ENCODE measurements around the gene PDCL3.

The PDCL3 gene

GRCh38 chr2:100621371-100621951, 58.7 kb downstream of the PDCL3 start:
- DNase-seq (ENCODE audit: low read depth in 1 of 2, low spot score in 1 of 2), result no peak
- no peak for TF ChIP-seq JUND (IDR thresholded peaks at IDR 0.05; ENCODE audit: low read depth)
- in situ Hi-C loops (cut with HindIII; ENCODE audit: low pct_unique_long_range_greater_than_20kb, low sequenced_read_pairs), result no loop called here

- in situ Hi-C loops (cut with HindIII; ENCODE audit: low pct_unique_long_range_greater_than_20kb, low sequenced_read_pairs), result no loop called here
- no peak for DNase-seq (ENCODE audit: low read depth in 1 of 2, low spot score in 1 of 2)
- no peak for TF ChIP-seq JUND (IDR thresholded peaks at IDR 0.05; ENCODE audit: low read depth)
These were observed 60.4 kb downstream of the PDCL3 start for GRCh38 chr2:100623033-100623715.

- no peak for TF ChIP-seq JUND (IDR thresholded peaks at IDR 0.05; ENCODE audit: low read depth)
- in situ Hi-C loops (cut with HindIII; ENCODE audit: low pct_unique_long_range_greater_than_20kb, low sequenced_read_pairs), result no loop called here
- DNase-seq (ENCODE audit: low read depth in 1 of 2, low spot score in 1 of 2), result no peak
These were observed 61.1 kb downstream of the PDCL3 start for GRCh38 chr2:100623930-100624329.

- no peak for DNase-seq (ENCODE audit: low read depth in 1 of 2, low spot score in 1 of 2)
- in situ Hi-C loops (cut with HindIII; ENCODE audit: low pct_unique_long_range_greater_than_20kb, low sequenced_read_pairs), result no loop called here
- TF ChIP-seq JUND (IDR thresholded peaks at IDR 0.05; ENCODE audit: low read depth), result no peak
These were observed 61.7 kb downstream of the PDCL3 start for GRCh38 chr2:100624536-100624935.

- in situ Hi-C loops (cut with HindIII; ENCODE audit: low pct_unique_long_range_greater_than_20kb, low sequenced_read_pairs), result no loop called here
- DNase-seq (ENCODE audit: low read depth in 1 of 2, low spot score in 1 of 2), result no peak
- no peak for TF ChIP-seq JUND (IDR thresholded peaks at IDR 0.05; ENCODE audit: low read depth)
These were observed 62.9 kb downstream of the PDCL3 start for GRCh38 chr2:100625717-100626116.

Measured in T47D (cell line).